COR-L47 (cell line): ENCODE measurements around the gene STAB1.

Source experiments
- DNase-seq: peaks from one replicate; lab custom pipeline; 2025; lab: John Stamatoyannopoulos, UW

STAB1 gene, protein sequence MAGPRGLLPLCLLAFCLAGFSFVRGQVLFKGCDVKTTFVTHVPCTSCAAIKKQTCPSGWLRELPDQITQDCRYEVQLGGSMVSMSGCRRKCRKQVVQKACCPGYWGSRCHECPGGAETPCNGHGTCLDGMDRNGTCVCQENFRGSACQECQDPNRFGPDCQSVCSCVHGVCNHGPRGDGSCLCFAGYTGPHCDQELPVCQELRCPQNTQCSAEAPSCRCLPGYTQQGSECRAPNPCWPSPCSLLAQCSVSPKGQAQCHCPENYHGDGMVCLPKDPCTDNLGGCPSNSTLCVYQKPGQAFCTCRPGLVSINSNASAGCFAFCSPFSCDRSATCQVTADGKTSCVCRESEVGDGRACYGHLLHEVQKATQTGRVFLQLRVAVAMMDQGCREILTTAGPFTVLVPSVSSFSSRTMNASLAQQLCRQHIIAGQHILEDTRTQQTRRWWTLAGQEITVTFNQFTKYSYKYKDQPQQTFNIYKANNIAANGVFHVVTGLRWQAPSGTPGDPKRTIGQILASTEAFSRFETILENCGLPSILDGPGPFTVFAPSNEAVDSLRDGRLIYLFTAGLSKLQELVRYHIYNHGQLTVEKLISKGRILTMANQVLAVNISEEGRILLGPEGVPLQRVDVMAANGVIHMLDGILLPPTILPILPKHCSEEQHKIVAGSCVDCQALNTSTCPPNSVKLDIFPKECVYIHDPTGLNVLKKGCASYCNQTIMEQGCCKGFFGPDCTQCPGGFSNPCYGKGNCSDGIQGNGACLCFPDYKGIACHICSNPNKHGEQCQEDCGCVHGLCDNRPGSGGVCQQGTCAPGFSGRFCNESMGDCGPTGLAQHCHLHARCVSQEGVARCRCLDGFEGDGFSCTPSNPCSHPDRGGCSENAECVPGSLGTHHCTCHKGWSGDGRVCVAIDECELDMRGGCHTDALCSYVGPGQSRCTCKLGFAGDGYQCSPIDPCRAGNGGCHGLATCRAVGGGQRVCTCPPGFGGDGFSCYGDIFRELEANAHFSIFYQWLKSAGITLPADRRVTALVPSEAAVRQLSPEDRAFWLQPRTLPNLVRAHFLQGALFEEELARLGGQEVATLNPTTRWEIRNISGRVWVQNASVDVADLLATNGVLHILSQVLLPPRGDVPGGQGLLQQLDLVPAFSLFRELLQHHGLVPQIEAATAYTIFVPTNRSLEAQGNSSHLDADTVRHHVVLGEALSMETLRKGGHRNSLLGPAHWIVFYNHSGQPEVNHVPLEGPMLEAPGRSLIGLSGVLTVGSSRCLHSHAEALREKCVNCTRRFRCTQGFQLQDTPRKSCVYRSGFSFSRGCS (N-terminal part only)

DNA sequence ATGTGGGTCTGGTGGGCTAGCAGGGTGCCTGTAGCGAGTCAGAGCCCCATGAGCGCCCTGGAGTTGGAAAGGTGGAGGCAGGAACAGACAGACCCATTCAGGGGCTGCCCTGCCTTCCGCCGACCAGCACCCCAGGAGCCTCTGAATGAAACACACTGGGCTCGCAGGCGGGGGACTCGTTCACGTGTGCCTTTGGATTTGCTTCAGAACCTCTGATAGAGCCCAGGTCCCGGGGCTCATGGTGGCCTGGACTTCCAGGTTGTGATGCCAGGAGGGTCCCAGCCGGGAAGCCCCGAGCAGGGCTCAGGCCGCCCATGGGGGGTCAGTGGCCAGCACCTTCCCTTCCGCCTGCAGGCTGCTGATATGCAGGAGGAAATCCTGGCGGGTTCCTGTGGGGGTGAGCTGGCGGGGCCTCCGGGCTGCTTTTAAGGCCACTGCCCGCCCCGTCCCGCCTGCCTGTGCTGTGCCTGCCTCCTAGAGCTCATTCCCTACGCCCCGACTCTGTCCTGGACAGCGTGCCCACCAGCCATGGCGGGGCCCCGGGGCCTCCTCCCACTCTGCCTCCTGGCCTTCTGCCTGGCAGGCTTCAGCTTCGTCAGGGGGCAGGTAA is at the start of gene STAB1:
STAB1 (plus strand) TSS at position 453 of the 610 bp plus-strand sequence; CDS start at position 529, 76 bp downstream.
- no peak for DNase-seq

GRCh38 chr3:52446042-52446441 is 49.1 kb upstream of the STAB1 start:
- no peak for DNase-seq

GRCh38 chr3:52446631-52447511 is 48.3 kb upstream of the STAB1 start:
- peak; percentile 36 for DNase-seq

GRCh38 chr3:52447512-52448355 is 47.4 kb upstream of the STAB1 start:
- DNase-seq = no peak

DNA sequence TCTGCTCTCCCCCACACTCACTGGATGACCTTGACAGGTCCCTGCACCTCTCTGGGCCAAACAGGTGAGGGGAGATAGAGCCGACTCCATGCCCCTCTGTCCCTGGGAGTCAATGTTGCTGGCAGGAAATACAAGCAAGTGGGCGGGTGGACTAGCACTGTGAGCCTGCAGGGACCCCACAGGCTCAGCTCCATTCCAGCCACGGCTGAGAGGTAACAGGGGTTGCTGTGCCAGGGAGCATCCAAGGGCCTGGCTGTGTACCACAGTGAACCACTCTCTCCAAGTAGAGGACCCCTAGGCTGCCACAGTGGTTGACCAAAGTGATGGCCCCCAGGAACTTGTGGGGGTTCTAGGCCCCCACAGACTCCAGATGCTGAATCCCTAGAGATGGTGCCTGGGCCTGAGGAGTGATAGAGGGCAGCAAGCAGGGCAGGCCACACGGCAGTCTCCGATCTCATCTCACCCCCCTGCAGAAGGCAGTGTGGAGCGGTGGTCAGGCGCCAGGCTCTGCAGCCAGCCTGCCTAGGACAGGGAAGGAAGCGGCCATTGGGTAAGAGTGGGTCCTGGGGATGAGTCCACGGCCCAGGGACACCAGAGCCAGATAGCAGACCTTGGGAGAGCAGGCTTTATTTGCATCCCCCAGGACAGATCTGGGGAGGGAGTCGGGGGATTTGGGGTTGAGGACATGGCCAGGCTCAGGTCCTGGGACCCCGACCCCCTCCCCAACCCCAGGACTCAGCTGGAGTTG is 44.5 kb upstream of the STAB1 start:
- no peak for DNase-seq

DNA sequence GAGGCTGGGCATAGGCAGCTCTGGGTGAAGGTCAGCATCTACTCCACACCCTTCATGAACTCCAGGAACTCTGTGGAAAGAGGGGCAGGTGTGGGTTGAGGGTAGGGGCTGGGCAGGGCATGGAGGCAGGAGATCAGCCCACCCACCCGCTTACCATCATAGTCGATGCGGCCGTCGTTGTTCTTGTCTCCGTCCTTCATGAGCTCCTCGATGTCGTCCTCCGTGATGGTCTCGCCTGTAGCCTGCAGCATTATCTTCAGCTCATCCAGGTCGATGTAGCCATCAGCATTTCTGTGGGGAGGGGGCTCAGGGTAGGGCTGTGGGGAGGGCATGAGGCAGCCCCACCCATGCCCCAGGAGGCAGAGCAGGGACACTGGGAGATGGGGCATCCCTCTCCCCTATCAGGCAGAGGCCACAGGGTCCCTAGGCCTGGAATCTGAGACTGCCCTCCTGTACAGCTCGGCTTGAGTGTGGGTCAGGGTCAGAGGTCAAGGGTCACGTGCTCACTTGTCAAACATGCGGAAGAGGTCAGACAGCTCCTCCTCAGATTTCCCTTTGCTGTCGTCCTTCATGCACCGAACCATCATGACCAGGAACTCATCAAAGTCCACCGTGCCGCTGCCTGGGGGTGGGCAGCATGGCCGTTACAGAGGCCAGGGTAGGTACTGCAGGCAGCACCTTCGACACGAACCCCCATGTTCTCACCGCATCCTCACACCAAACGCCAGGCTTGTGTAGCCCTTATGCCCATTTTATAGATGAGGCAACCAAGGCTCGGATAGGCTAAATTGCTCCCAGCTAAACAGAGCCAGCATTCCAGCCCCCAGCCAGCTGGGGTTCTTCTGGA is 43.7 kb upstream of the STAB1 start:
- no peak for DNase-seq

DNA sequence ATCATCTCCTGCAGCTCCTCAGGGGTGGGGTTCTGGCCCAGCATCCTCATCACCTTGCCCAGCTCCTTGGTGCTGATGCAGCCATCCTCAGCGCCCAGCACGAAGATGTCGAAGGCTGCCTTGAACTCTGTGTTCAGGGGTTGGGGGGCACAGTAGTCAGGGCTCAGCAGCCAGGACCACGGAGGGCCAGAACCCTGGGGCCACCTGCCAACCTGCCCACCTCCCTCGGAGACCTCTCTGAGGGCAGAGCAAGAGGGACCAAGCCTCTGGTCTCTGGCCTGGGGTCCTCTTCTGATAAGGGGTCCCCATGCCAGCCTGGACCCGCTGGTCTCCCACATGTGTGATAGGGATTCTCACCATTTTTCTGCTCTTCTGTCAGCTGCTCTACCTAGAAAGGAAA is 43.0 kb upstream of the STAB1 start:
- DNase-seq = no peak

DNA sequence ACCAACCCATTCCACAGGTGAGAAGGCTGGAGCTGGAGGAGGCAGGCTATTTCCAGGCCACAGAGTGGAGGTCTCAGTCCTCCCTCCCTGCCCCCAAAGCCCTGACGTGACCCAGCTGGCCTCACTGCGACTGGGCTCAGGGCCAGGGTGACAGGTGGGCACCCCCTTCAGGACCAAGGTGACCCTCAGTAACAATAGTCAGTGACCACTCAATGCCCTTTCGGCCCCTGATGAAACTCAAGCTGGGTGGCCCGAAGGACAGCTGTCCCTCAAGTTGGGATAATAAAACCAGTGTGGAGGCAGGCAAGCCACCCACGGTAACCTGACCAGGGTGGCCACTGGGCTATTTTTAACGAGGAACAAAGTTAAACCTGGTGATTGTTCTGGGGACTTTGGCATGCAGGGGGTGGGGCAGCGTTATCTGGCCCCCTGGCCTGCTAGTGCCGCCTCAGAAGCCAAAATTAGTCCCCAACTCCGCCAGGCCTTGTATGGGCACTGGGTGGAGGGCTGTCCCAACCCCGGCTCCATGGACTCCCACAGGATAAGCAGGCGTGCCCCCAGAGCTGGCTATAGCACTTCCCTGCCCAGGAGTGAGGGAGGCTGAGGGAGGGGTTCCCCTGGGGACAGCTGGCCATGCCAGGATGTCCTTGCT is 42.4 kb upstream of the STAB1 start:
- DNase-seq = no peak

- DNase-seq = no peak
Observed at GRCh38 chr3:52453496-52454249, 41.5 kb upstream of the STAB1 start, which contains the start of gene TNNC1. TSS of gene TNNC1 (minus strand) at chr3:52454041. CDS start at chr3:52454015, 26 bp downstream.

DNA sequence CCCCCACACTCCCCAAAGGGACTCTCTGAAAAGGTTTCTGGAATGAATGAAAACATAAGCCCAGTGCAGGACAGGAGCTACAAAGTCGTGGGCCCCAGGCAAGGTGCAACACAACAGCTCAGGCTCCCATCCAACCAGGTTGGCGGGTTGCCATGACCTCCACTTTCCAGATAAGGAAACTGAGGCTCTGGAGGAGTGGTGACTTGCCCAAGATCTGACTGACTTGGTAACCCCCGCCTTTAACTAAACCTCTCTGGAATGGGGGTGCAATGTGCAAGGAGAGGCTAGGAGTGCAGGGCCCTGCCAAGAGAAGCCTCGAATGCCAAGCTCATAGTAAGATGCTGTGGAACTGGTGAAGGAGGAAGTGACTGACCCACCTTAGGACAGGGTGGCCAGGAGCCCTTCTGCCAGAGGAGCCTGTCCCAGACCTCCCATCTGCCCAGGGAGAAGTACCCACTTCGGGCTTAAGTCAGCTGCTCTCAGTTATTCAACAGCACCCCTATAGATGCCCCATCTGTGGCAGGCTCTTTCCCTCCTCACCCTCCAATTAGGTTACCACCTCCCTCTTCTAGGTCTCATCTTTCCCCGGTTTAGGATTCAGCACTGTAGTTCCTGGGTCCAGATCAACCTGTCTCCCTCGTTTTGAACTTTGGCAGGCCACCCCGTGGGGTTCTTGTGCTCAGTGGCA is 40.7 kb upstream of the STAB1 start:
- no peak for DNase-seq

DNA sequence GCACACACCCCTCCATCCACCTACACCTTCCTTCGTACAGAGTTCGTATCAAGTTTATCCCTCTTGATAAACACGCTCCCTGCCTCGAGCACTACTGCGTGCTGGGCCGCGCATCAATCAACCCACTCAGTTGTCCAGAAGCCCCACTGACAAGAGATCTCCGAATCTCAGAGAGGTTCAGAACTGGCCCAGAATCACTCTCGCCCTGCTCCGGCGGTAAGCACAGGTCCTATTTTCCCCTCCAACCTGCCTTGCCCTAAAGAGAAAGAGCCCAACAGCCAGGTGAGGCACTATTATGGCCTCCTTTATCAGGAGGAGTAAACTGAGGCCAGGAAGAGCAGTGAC is 40.2 kb upstream of the STAB1 start:
- DNase-seq = no peak

DNA sequence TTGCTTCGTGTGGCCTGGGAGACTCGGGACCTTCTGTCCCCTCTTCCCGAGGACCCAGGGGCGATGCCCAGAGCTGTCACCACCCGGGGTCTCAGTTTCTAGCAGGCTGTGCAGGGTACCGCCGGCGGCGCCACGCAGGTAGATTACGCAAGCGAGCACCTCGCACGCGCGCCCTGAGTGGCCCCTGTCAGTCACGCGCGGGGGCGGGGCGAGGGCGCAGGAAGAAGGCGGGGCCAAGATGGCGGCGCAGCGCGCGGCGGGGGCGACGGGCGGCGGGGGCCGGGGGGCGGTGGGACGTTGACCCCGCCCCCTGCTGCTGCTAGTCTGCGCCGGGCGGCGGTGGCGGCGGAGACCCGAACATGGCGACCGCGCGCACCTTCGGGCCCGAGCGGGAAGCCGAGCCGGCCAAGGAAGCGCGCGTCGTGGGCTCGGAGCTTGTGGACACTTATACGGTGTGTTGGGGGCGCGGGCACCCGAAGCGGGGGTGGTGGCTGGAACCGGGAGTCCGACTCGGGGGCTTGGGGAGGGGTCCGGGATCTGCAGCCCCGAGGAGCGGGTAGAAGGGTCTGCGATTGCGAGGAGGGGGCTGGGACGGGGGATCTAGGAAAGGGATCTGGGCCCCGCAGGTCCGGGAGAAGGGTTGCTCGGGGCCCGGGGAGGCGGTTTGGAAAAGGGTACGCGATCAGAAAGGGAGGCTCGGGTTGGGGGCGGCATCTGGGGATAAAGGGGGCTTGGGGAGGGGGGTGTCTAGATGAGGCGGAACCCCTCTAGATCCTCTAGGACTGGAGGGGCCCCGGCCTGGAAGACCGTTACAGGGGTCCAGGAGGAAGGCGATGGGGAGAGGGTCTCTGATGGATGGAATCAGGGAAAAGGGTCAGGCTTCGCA is 39.6 kb upstream of the STAB1 start, which contains the start of gene NISCH:
NISCH (plus strand) TSS at position 322 of the 886 bp plus-strand sequence; CDS start at position 360, 38 bp downstream.
- DNase-seq = peak; percentile 70

- DNase-seq = no peak
Observed at GRCh38 chr3:52456169-52456799, 38.9 kb upstream of the STAB1 start.

DNA sequence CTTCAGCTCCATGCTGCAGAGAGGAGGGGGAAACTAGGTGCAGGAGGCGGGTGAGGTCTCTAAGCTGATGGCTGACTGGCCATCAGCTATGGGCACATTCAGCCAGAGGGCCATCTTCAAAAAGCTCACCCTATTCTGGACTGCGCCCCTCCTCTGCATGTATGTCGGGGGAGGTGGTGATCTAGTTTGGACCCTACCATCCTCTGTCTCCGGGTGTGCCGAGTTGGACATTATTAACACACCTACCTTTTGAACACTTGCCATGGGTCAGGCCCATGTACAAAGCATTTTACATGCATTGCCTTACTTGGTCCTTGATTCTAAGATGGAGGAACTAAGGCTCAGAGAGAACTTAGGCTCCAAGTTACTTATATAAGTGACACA is 38.3 kb upstream of the STAB1 start:
- no peak for DNase-seq
